HG03432 (cell line): Measurements from ENCODE around the gene ARL6IP1.
A peak's percentile ranks its signal among the peaks of the same experiment; 100 is the strongest.

Experiments
- ATAC-seq: cut with Tn5 transposase; IDR thresholded peaks from one replicate; pipeline ENCODE4 v1.9.1; 2021; ENCODE audit warnings: mild to moderate bottlenecking, moderate library complexity; ENCODE audit not compliant: unreplicated experiment

Gene ARL6IP1

GRCh38 chr16:18801145-18801972 is at the start of gene ARL6IP1:
Gene ARL6IP1 (minus strand): TSS chr16:18801549. CDS start chr16:18801466, 83 bp downstream.
- ATAC-seq = peak; percentile 95

GRCh38 chr16:18846416-18846815 is 45.1 kb upstream of the ARL6IP1 start:
- ATAC-seq = no peak

- no peak for ATAC-seq
Measured at GRCh38 chr16:18842565-18842964, 41.2 kb upstream of the ARL6IP1 start.

- ATAC-seq = no peak
Measured at GRCh38 chr16:18841833-18842525, 40.6 kb upstream of the ARL6IP1 start.

GRCh38 chr16:18839555-18839954 is 38.2 kb upstream of the ARL6IP1 start:
- ATAC-seq = no peak

GRCh38 chr16:18836702-18837101 is 35.4 kb upstream of the ARL6IP1 start:
- ATAC-seq = no peak

- no peak for ATAC-seq
Measured at GRCh38 chr16:18834864-18835263, 33.5 kb upstream of the ARL6IP1 start.

GRCh38 chr16:18833707-18834505 is 32.6 kb upstream of the ARL6IP1 start:
- ATAC-seq = no peak

- no peak for ATAC-seq
Measured at GRCh38 chr16:18832613-18833012, 31.3 kb upstream of the ARL6IP1 start.

- ATAC-seq = no peak
Measured at GRCh38 chr16:18832006-18832405, 30.7 kb upstream of the ARL6IP1 start.

GRCh38 chr16:18829251-18829650 is 27.9 kb upstream of the ARL6IP1 start:
- ATAC-seq = no peak

- ATAC-seq = no peak
Measured at GRCh38 chr16:18827890-18828289, 26.5 kb upstream of the ARL6IP1 start.

- no peak for ATAC-seq
Measured at GRCh38 chr16:18816286-18816685, 14.9 kb upstream of the ARL6IP1 start.

GRCh38 chr16:18811925-18812324 is 10.6 kb upstream of the ARL6IP1 start:
- no peak for ATAC-seq

- no peak for ATAC-seq
Measured at GRCh38 chr16:18809165-18809564, 7.8 kb upstream of the ARL6IP1 start.

- no peak for ATAC-seq
Measured at GRCh38 chr16:18805257-18805773, 4.0 kb upstream of the ARL6IP1 start.

- ATAC-seq = no peak
Measured at GRCh38 chr16:18804540-18804939, 3.2 kb upstream of the ARL6IP1 start.

GRCh38 chr16:18803569-18804462 is 2.5 kb upstream of the ARL6IP1 start:
- ATAC-seq = no peak

- ATAC-seq = no peak
Measured at GRCh38 chr16:18802767-18803343, 1.5 kb upstream of the ARL6IP1 start.

- no peak for ATAC-seq
Measured at GRCh38 chr16:18800775-18801144, 589 bp downstream of the ARL6IP1 start.
